ENCODE results near the gene CERS5.
"Not testable (repeated sequence)": the region's sequence is repeated elsewhere in the genome, so short reads cannot be mapped to it uniquely, and the experiment has no call there.

CERS5 gene

GRCh38 chr12:50086148-50086547, 81.0 kb downstream of the CERS5 start:
- no peaks in the 10 kb centered on the region for H3K9me3 ChIP-seq
- H3K27ac ChIP-seq: peak overlapping the region; percentile 90
- no peak for TF ChIP-seq CTCF (IDR thresholded peaks at IDR 0.05)
- H3K36me3 ChIP-seq: peaks cover 38% of the 10 kb centered on the region
- H3K4me3 ChIP-seq (ENCODE audit: low read depth in 1 of 2, low read length in 1 of 2): peak overlapping the region; percentile 71 to 95
- H3K27me3 ChIP-seq: peaks cover 7% of the 10 kb centered on the region
- peaks cover 13 to 20% of the 10 kb centered on the region in 2 experiments for H3K4me1 ChIP-seq (ENCODE audit: control insufficient read depth in 1 of 2, insufficient read depth in 1 of 2, low read depth in 1 of 2, low read length in 1 of 2)

- no peaks in the 10 kb centered on the region for H3K9me3 ChIP-seq
- H3K4me3 ChIP-seq (ENCODE audit: low read depth in 1 of 2, low read length in 1 of 2): peak overlapping the region; percentile 71 to 95
- peak overlapping the region; percentile 90 for H3K27ac ChIP-seq
- no peak for TF ChIP-seq CTCF (IDR thresholded peaks at IDR 0.05)
- peaks cover 13 to 20% of the 10 kb centered on the region in 2 experiments for H3K4me1 ChIP-seq (ENCODE audit: control insufficient read depth in 1 of 2, insufficient read depth in 1 of 2, low read depth in 1 of 2, low read length in 1 of 2)
- peaks cover 13% of the 10 kb centered on the region for H3K27me3 ChIP-seq
- peaks cover 33% of the 10 kb centered on the region for H3K36me3 ChIP-seq
These were observed 81.5 kb downstream of the CERS5 start for GRCh38 chr12:50085615-50086072.

- peak; percentile 41 for TF ChIP-seq CTCF (IDR thresholded peaks at IDR 0.05)
- Histone ChIP-seq H3K27me3 (peaks cover 19% of the 10 kb centered on the region), H3K9me3 (no peaks in the 10 kb centered on the region), H3K4me1 (ENCODE audit: control insufficient read depth in 1 of 2, insufficient read depth in 1 of 2, low read depth in 1 of 2, low read length in 1 of 2) (peaks cover 13 to 20% of the 10 kb centered on the region in 2 experiments), H3K27ac (peak within 1 kb of the TSS; percentile 90), H3K4me3 (ENCODE audit: low read depth in 1 of 2, low read length in 1 of 2) (peak within 1 kb of the TSS; percentile 71 to 95), H3K36me3 (peaks cover 26% of the 10 kb centered on the region)
These were observed 82.2 kb downstream of the CERS5 start, which contains the start of gene SMARCD1 for GRCh38 chr12:50084775-50085614. TSS of gene SMARCD1 (plus strand) at chr12:50085342. CDS start at chr12:50085370, 28 bp downstream.

- Histone ChIP-seq H3K4me1 (ENCODE audit: control insufficient read depth in 1 of 2, insufficient read depth in 1 of 2, low read depth in 1 of 2, low read length in 1 of 2) (peaks cover 13 to 20% of the 10 kb centered on the region in 2 experiments), H3K36me3 (peaks cover 20% of the 10 kb centered on the region), H3K4me3 (ENCODE audit: low read depth in 1 of 2, low read length in 1 of 2) (peak overlapping the region; percentile 71 to 95), H3K27ac (peak overlapping the region; percentile 90), H3K27me3 (peaks cover 25% of the 10 kb centered on the region)
- H3K9me3 ChIP-seq: not testable (repeated sequence)
These were observed 82.8 kb downstream of the CERS5 start for GRCh38 chr12:50084409-50084774.

GRCh38 chr12:50083301-50083700, 83.9 kb downstream of the CERS5 start:
- no peaks in the 10 kb centered on the region for H3K9me3 ChIP-seq
- H3K4me3 ChIP-seq (ENCODE audit: low read depth in 1 of 2, low read length in 1 of 2): no peak overlapping the region
- peaks cover 26% of the 10 kb centered on the region for H3K27me3 ChIP-seq
- H3K36me3 ChIP-seq: peaks cover 11% of the 10 kb centered on the region
- H3K4me1 ChIP-seq (ENCODE audit: control insufficient read depth in 1 of 2, insufficient read depth in 1 of 2, low read depth in 1 of 2, low read length in 1 of 2): peaks cover 13 to 14% of the 10 kb centered on the region in 2 experiments
- no peak overlapping the region for H3K27ac ChIP-seq
- no peak for TF ChIP-seq CTCF (IDR thresholded peaks at IDR 0.05)

GRCh38 chr12:50082644-50083043, 84.5 kb downstream of the CERS5 start:
- no peaks in the 10 kb centered on the region for H3K9me3 ChIP-seq
- no peak overlapping the region for H3K4me3 ChIP-seq (ENCODE audit: low read depth in 1 of 2, low read length in 1 of 2)
- H3K36me3 ChIP-seq: peaks cover 11% of the 10 kb centered on the region
- peaks cover 13 to 14% of the 10 kb centered on the region in 2 experiments for H3K4me1 ChIP-seq (ENCODE audit: control insufficient read depth in 1 of 2, insufficient read depth in 1 of 2, low read depth in 1 of 2, low read length in 1 of 2)
- H3K27me3 ChIP-seq: peaks cover 26% of the 10 kb centered on the region
- no peak for TF ChIP-seq CTCF (IDR thresholded peaks at IDR 0.05)
- H3K27ac ChIP-seq: no peak overlapping the region

Measured in neutrophil (primary cell).